HFFc6 (cell line): ENCODE measurements around the gene CCDC33. TPM values are rescaled to one million over a fixed set of nuclear protein-coding genes. Genes with fewer than 3 reads are reported as not detected.

Experiments
- DNase-seq: peaks from one replicate; pipeline ENCODE4 v3.0.0-alpha.2; 2018
- H3K27ac Mint-ChIP-seq: 2 replicates; pipeline ENCODE4 v1.8.0; 2020; ENCODE audit warnings: mild to moderate bottlenecking, mixed read lengths
- H3K27me3 Mint-ChIP-seq: 2 replicates; pipeline ENCODE4 v1.8.0; 2021; ENCODE audit warnings: mild to moderate bottlenecking, moderate library complexity, mixed read lengths; ENCODE audit not compliant: insufficient read depth
- H3K36me3 Mint-ChIP-seq: 2 replicates; pipeline ENCODE4 v1.8.0; 2021; ENCODE audit warnings: low read depth, mixed read lengths
- H3K4me1 Mint-ChIP-seq: 2 replicates; pipeline ENCODE4 v1.8.0; 2020; ENCODE audit warnings: low read depth, mixed read lengths
- H3K4me3 Mint-ChIP-seq: 2 replicates; pipeline ENCODE4 v1.8.0; 2020; ENCODE audit warnings: mild to moderate bottlenecking, moderate library complexity, mixed read lengths
- H3K9me3 Mint-ChIP-seq: 2 replicates; pipeline ENCODE4 v1.8.0; 2020; ENCODE audit warnings: mild to moderate bottlenecking, mixed read lengths
- CTCF ChIP-seq: fragments of 200-600 bp; sonication (generic); IDR thresholded peaks from 2 replicates; pipeline ENCODE4 v1.5.0; 2021; ENCODE audit warnings: antibody characterized with exemption, mild to moderate bottlenecking
- total RNA-seq, 6 experiments: library from RNA; stranded (reverse); fragmentation: NEBNext Ultra II Directional; extraction: Animal tissue kit (Norgen Biotek cat#: 25700); gene quantifications; 2 replicates in 1 of 6; 3 replicates in 5 of 6; pipeline ENCODE4 v1.2.3, GENCODE V29; 2021

CCDC33 gene
- total RNA-seq, 6 experiments from 2014 or later, result 0.30 TPM; not detected in 5

GRCh38 chr15:74318376-74319137 lies 82.4 kb downstream of the CCDC33 start:
- Mint-ChIP-seq H3K27me3 (peaks cover 4% of the 10 kb centered on the region), H3K27ac (peak overlapping the region; percentile 69), H3K9me3 (no peaks in the 10 kb centered on the region), H3K36me3 (no peaks in the 10 kb centered on the region), H3K4me1 (peaks cover 21% of the 10 kb centered on the region), H3K4me3 (no peak overlapping the region)
- no peak for TF ChIP-seq CTCF
- DNase-seq, result no peak

DNA sequence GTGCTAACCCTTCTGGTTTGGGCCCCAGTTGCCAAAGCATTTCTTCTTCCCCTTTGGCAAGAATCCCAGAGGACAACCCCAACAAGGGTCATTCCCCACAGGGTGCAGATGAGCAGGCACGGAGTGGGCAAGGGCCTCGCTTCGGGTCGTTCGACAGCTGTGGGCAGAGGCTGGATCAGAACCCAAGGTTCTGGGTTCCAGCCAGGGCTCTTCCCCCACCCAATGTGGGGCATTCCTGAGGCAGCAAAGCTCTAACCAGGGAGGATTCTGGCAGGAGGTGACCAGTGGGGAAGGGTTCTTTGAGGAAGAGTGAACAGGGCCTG lies 83.0 kb downstream of the CCDC33 start:
- Mint-ChIP-seq H3K27me3 (peaks cover 4% of the 10 kb centered on the region), H3K4me1 (peaks cover 21% of the 10 kb centered on the region), H3K36me3 (no peaks in the 10 kb centered on the region), H3K27ac (0 out of 2 replicates have a peak overlapping the region, but pooled peaks have one; percentile 38), H3K4me3 (no peak overlapping the region), H3K9me3 (no peaks in the 10 kb centered on the region)
- TF ChIP-seq CTCF, result no peak
- no peak for DNase-seq

DNA sequence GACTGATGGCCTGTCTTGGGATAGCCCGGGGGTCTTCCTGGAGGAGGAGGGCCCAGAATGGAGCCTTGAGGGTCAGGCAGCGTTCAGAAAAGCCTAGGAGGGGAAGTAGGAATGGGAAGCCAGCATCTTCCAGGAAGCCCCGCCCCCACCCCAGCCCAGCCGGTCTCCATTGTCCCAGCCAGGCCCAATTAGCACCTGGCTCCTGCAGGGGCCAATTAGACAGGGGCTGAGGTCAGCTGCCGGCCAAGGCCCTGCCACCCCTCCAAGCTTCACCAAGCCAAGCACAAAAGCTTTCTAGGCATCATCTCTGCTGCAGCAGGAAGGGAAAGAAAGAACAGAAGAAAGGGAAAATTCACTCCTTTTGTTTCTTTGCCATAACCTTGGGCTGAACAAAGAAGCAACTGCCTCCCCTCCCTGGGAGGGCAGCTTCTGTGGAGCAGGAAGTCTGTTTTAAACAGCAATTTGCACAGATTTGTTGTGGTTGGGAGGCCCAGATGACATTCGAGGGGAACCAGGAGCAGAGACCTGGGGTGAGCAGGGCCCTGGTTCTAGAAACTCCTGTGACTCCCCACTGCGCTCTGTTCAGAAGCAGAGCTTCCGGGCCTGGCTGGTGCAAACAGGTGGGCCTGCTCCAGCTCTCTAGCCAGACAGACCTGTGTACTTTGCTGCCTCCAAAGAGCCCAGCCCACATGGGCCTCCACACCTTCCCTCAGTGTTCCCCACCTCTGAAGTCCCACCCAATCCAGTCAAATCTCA lies 83.6 kb downstream of the CCDC33 start:
- peaks cover 6% of the 10 kb centered on the region for H3K27me3 Mint-ChIP-seq
- no peak overlapping the region for H3K4me3 Mint-ChIP-seq
- H3K9me3 Mint-ChIP-seq, result no peaks in the 10 kb centered on the region
- H3K4me1 Mint-ChIP-seq, result peaks cover 21% of the 10 kb centered on the region
- H3K36me3 Mint-ChIP-seq, result no peaks in the 10 kb centered on the region
- DNase-seq, result no peak
- no peak for TF ChIP-seq CTCF
- no peak overlapping the region for H3K27ac Mint-ChIP-seq

DNA sequence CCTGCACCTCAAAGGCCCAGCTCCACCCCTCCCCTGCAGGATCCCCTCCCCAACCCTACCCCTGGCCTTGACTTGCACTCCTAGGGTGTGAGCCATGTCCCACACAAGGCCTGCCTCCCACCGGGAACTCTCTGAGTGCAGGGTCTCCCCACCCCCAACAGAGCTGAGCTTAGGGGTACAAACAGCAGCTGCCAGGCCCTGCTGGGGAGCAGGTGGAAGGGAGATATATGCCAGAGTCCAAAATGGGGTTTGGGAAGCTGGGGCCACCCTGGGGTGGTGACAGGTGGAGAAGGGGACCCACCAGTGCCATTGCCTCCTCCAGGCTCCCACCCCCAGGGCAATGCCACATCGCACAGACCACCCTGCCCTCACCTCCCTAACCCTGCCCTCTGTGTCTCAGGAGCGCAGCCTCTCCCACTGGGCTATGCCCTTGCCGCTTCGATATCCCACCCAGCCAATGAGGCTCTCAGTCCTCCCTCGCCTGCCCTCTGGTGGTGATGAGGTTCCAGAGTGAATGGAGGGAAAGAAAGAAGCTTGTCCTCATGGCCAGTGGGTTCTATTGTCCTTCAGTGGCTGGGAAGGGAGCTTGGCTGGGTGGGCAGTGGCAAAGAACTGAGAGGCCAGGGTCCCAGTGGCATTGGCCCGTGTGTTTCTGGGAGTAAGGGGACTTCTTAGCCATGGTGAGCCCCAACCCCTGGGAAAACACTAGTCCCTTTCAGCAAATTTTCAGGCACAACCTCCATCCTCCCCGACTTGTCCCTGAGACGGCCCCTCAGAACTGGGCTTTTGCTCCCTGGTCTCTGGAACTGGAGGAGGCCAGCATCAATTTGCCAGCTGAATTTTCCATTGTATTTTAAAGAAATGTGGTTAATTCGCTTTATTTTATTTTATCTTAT lies 84.5 kb downstream of the CCDC33 start:
- peaks cover 21% of the 10 kb centered on the region for H3K4me1 Mint-ChIP-seq
- H3K27ac Mint-ChIP-seq, result no peak overlapping the region
- no peaks in the 10 kb centered on the region for H3K36me3 Mint-ChIP-seq
- H3K27me3 Mint-ChIP-seq, result peaks cover 9% of the 10 kb centered on the region
- H3K9me3 Mint-ChIP-seq, result no peaks in the 10 kb centered on the region
- peak; percentile 35 for DNase-seq
- no peak overlapping the region for H3K4me3 Mint-ChIP-seq
- TF ChIP-seq CTCF, result peak; percentile 90

DNA sequence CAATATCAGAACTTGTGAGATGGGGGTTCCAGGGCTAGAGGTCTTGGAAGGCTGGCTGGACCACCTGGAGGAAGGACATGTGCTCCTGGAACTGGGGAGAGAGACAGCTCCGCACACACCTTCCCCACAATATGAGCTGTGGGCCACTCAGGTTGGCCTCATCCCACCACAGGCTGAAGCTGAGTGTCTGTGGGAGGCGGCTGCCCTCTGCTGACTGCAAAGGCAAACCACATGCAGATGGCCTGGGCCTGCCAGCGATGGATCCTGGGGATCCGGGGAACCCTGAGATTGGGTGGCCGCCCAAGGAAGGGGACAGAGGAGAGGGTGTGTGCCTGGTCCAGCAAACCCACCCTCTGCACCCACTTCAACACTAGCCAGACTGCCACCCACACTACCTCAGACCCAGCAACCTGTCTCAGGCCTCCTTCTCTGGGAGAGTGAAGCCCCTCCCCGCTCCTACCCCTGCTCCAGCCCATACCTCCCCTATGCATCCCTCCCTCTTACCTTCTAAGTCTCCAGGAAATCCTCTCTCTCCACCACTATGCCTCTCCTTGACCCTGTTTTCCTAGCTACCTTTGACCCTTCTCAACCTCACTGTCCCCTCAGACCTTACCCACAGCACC lies 86.5 kb downstream of the CCDC33 start:
- no peaks in the 10 kb centered on the region for H3K36me3 Mint-ChIP-seq
- DNase-seq, result peak; percentile 58

More for the DNA sequence above, 86.5 kb downstream of the CCDC33 start:
- H3K9me3 Mint-ChIP-seq, result no peaks in the 10 kb centered on the region
- no peak overlapping the region for H3K27ac Mint-ChIP-seq
- no peak overlapping the region for H3K4me3 Mint-ChIP-seq
- H3K4me1 Mint-ChIP-seq, result peaks cover 12% of the 10 kb centered on the region
- H3K27me3 Mint-ChIP-seq, result peaks cover 15% of the 10 kb centered on the region
- peak; percentile 89 for TF ChIP-seq CTCF
